ENCODE results near the gene COPS9. TPM values are rescaled to one million over a fixed set of nuclear protein-coding genes. Genes with fewer than 3 reads are reported as not detected.

Gene COPS9
- total RNA-seq, 1 donor = 30.6 TPM

DNA sequence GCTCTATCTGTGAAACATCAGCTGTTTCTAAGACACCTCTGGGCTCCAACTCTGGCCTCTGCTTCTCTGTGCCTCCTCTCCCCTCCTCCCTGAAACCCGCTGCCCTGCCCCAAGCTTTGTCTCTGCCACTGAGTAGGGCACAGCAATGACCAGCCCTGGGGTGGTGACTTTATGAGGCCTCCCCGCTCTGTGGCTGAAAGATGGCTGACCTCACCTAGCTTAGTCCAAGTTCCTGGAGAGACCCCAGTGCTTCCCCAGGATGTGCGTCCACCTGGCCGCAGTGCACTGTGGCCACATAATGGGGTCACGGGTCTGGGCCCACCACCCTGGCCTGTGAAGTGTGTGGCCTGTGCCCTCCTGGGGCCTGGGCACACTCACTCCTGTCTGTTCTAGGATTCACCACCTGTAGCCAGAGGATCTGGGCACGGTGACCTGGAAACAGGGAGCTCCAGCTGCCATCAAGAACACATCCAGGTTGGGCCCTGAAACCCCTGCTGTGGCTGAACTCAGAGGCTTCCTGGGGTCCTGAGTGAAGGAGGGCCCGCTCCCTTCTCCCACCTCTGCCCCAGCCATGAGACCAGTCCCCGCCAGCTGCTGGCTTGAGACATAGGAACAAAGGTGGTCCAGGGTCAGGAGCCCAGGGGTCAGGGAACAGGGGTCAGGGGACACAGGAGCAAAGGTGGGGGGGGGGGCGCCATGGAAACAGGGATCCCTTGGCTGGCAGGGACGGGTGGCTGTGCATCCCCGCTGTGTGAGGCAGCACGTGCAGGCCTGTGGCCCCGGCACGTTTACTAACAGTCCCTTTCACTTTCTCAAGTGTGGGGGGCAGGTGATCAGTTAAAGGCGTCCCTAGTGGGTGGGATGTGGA is 33.6 kb upstream of the COPS9 start:
- Histone ChIP-seq H3K4me3 (ENCODE audit: low read length) (no peak overlapping the region), H3K4me1 (ENCODE audit: insufficient read depth, low read length) (no peaks in the 10 kb centered on the region), H3K27me3 (ENCODE audit: insufficient read depth, low read length) (no peaks in the 10 kb centered on the region), H3K9me3 (ENCODE audit: low read depth, low read length) (no peaks in the 10 kb centered on the region)

DNA sequence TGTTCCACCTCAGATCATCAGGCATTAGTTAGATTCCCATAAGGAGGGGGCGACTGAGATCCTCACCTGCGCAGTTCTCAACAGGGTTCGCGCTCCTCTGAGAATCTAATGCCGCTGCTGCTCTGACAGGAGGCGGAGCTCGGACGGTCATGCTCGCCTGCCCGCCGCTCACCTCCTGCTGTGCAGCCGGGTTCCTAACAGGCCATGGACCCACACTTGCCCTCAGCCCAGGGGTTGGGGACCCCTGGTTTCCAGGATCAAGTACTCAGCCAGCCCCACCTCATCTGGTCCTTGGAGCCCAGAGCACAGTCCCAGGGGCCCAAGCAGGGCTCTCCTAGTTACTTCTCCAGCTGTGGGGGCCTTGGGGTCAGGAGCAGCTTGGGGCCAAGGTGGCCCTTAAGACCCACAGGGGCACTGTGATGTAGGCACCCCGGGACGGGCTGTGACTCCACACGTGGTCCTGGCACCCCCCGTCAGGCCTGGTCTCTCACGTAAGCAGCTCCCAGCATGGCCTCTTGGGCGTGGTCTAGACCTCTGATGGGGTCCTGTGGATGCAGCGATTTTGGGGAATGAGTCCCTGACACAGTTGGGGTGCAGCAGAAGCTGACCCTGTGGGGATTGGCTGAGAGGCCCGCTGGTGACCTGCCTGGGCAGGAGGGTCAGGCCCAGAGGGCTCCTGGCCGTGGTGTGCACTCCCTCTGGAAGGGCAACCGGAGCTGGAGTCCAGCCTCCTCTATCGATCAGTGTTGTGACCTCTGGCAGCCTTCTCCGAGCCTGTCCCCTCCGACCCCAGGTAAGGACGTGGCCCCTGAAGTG is 32.6 kb upstream of the COPS9 start:
- H3K4me1 ChIP-seq (ENCODE audit: insufficient read depth, low read length) = no peaks in the 10 kb centered on the region
- no peaks in the 10 kb centered on the region for H3K9me3 ChIP-seq (ENCODE audit: low read depth, low read length)
- no peak overlapping the region for H3K4me3 ChIP-seq (ENCODE audit: low read length)
- H3K27me3 ChIP-seq (ENCODE audit: insufficient read depth, low read length) = no peaks in the 10 kb centered on the region

DNA sequence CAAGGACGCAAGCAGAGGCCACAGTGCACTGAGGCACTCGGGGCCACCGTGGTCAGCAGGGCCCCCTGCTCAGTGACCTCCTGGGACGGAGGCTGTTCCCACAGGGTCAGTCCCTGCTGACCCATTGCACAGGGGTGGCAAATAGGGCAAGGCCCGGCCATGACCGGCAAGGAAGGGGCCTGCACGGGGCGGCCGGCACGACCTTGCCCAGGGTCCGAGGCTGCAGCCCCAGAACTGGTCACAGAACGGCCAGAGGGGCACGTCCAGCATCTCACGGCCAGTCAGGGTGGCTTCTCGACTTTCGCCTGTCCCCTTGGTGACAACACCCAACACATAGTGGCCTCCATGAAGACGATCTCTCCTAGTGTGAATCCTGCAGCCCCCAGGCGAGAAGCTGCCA is 31.9 kb upstream of the COPS9 start:
- no peaks in the 10 kb centered on the region for H3K4me1 ChIP-seq (ENCODE audit: insufficient read depth, low read length)
- no peaks in the 10 kb centered on the region for H3K9me3 ChIP-seq (ENCODE audit: low read depth, low read length)
- no peak overlapping the region for H3K4me3 ChIP-seq (ENCODE audit: low read length)
- H3K27me3 ChIP-seq (ENCODE audit: insufficient read depth, low read length) = no peaks in the 10 kb centered on the region

DNA sequence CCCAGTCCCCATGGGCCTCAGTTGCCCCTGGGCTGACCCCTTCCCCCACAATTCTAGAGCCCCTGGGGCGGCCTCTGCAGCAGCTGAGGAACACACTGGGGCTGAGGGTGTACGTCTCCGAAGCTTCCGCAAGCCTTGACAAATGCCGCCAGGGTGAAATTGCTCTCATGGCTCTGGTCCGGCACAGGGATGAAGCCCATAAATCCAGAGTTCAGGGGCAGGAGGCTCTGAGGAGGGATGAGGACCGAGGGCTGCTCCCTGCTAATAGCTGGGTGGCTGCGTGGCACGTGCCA is 31.4 kb upstream of the COPS9 start:
- H3K4me3 ChIP-seq (ENCODE audit: low read length) = no peak overlapping the region
- no peaks in the 10 kb centered on the region for H3K9me3 ChIP-seq (ENCODE audit: low read depth, low read length)
- no peaks in the 10 kb centered on the region for H3K27me3 ChIP-seq (ENCODE audit: insufficient read depth, low read length)
- no peaks in the 10 kb centered on the region for H3K4me1 ChIP-seq (ENCODE audit: insufficient read depth, low read length)

- no peaks in the 10 kb centered on the region for H3K27me3 ChIP-seq (ENCODE audit: insufficient read depth, low read length)
- H3K4me1 ChIP-seq (ENCODE audit: insufficient read depth, low read length) = no peaks in the 10 kb centered on the region
- H3K9me3 ChIP-seq (ENCODE audit: low read depth, low read length) = no peaks in the 10 kb centered on the region
- H3K4me3 ChIP-seq (ENCODE audit: low read length) = no peak overlapping the region
Observed at GRCh38 chr2:240166761-240167587, 30.9 kb upstream of the COPS9 start.

GRCh38 chr2:240166191-240166590 is 30.1 kb upstream of the COPS9 start:
- H3K4me3 ChIP-seq (ENCODE audit: low read length) = no peak overlapping the region
- H3K4me1 ChIP-seq (ENCODE audit: insufficient read depth, low read length) = no peaks in the 10 kb centered on the region
- H3K27me3 ChIP-seq (ENCODE audit: insufficient read depth, low read length) = no peaks in the 10 kb centered on the region
- H3K9me3 ChIP-seq (ENCODE audit: low read depth, low read length) = no peaks in the 10 kb centered on the region

GRCh38 chr2:240165661-240166060 is 29.6 kb upstream of the COPS9 start:
- no peaks in the 10 kb centered on the region for H3K4me1 ChIP-seq (ENCODE audit: insufficient read depth, low read length)
- H3K27me3 ChIP-seq (ENCODE audit: insufficient read depth, low read length) = no peaks in the 10 kb centered on the region
- no peaks in the 10 kb centered on the region for H3K9me3 ChIP-seq (ENCODE audit: low read depth, low read length)
- no peak overlapping the region for H3K4me3 ChIP-seq (ENCODE audit: low read length)

GRCh38 chr2:240165034-240165433 is 28.9 kb upstream of the COPS9 start:
- Histone ChIP-seq H3K9me3 (ENCODE audit: low read depth, low read length) (no peaks in the 10 kb centered on the region), H3K27me3 (ENCODE audit: insufficient read depth, low read length) (no peaks in the 10 kb centered on the region), H3K4me1 (ENCODE audit: insufficient read depth, low read length) (no peaks in the 10 kb centered on the region), H3K4me3 (ENCODE audit: low read length) (no peak overlapping the region)

DNA sequence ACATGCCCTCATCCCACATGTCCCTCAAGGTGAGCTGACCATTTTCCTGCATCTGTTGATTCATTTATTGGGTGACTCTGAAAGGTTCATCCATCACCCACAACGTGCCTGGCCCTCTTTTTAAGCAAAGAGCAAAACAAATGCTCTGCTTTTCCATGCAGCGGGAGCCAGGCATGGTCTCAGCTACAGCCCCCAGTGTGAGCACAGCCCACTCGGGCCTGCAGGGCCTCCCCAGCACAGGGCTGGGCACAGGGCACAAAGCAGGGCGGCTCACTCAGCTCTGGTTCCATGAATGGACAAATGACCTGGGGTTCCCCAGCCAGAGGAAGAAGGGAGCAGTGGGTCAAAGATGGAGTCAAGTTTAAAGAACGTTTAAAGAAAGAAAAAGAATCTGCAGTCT is 28.5 kb upstream of the COPS9 start:
- Histone ChIP-seq H3K4me3 (ENCODE audit: low read length) (no peak overlapping the region), H3K27me3 (ENCODE audit: insufficient read depth, low read length) (no peaks in the 10 kb centered on the region), H3K4me1 (ENCODE audit: insufficient read depth, low read length) (no peaks in the 10 kb centered on the region), H3K9me3 (ENCODE audit: low read depth, low read length) (no peaks in the 10 kb centered on the region)

- Histone ChIP-seq H3K4me3 (ENCODE audit: low read length) (no peak overlapping the region), H3K9me3 (ENCODE audit: low read depth, low read length) (no peaks in the 10 kb centered on the region), H3K27me3 (ENCODE audit: insufficient read depth, low read length) (no peaks in the 10 kb centered on the region), H3K4me1 (ENCODE audit: insufficient read depth, low read length) (no peaks in the 10 kb centered on the region)
Observed at GRCh38 chr2:240163844-240164574, 27.9 kb upstream of the COPS9 start.

DNA sequence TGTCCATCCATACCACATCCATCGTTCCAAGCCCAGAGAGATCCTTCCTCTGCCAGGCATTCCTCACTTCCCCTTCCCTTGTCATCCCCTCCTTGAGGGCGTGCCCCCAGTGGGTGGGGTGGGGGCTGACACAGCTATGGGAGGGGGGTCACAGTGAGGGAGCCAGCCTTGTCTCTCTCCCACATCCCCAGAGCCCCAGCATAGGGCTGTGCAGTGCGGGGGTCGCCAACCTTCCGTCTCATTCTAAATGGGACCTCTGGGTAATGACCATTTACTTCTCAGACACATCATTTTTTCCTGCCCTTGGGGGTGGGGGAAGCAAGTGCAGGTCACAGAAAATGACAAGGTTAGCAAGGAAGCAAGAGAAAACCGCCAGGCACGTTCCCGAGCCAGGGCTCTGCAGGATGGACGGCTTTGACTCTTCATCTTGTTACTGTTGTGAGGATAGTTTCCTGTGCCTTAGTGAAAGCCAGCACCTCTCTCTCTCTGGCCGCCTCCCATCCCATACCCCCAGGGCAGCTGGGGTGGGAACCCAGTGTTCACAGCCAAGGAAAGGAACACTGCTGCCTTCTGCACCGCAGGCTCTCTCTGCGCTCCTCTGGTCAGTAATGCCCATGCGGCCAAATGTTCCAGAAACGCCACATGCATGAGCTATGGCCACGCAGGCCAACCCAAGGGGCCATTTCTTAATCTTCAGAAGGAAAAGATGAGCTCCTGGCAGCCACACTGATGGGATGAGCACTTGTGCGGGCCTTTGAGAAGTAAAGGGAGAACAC is 27.0 kb upstream of the COPS9 start:
- no peaks in the 10 kb centered on the region for H3K9me3 ChIP-seq (ENCODE audit: low read depth, low read length)
- H3K27me3 ChIP-seq (ENCODE audit: insufficient read depth, low read length) = no peaks in the 10 kb centered on the region
- no peaks in the 10 kb centered on the region for H3K4me1 ChIP-seq (ENCODE audit: insufficient read depth, low read length)
- H3K4me3 ChIP-seq (ENCODE audit: low read length) = no peak overlapping the region

DNA sequence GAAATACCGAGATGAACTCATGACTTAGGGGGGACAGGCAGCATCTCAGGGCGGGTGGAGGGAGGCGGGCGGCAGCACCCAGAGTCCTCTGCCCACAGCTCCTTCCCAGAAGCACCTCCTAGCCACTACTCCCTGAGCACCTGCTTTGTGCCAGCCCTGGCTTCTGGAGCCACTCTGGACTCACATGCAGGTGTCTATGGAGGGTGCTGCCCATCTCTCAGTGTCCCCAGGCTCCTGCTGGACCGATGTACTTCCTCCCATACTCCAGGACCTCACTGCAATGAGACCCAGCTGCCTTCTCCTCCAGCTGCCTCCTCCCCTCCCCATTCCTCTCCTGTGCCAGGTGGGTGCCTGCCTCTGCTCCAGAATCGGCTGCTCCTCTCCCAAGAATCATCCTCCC is 26.4 kb upstream of the COPS9 start:
- no peaks in the 10 kb centered on the region for H3K4me1 ChIP-seq (ENCODE audit: insufficient read depth, low read length)
- H3K9me3 ChIP-seq (ENCODE audit: low read depth, low read length) = no peaks in the 10 kb centered on the region
- H3K4me3 ChIP-seq (ENCODE audit: low read length) = no peak overlapping the region
- no peaks in the 10 kb centered on the region for H3K27me3 ChIP-seq (ENCODE audit: insufficient read depth, low read length)

GRCh38 chr2:240162032-240162431 is 25.9 kb upstream of the COPS9 start:
- no peaks in the 10 kb centered on the region for H3K27me3 ChIP-seq (ENCODE audit: insufficient read depth, low read length)
- H3K4me1 ChIP-seq (ENCODE audit: insufficient read depth, low read length) = no peaks in the 10 kb centered on the region
- H3K4me3 ChIP-seq (ENCODE audit: low read length) = no peak overlapping the region
- no peaks in the 10 kb centered on the region for H3K9me3 ChIP-seq (ENCODE audit: low read depth, low read length)

DNA sequence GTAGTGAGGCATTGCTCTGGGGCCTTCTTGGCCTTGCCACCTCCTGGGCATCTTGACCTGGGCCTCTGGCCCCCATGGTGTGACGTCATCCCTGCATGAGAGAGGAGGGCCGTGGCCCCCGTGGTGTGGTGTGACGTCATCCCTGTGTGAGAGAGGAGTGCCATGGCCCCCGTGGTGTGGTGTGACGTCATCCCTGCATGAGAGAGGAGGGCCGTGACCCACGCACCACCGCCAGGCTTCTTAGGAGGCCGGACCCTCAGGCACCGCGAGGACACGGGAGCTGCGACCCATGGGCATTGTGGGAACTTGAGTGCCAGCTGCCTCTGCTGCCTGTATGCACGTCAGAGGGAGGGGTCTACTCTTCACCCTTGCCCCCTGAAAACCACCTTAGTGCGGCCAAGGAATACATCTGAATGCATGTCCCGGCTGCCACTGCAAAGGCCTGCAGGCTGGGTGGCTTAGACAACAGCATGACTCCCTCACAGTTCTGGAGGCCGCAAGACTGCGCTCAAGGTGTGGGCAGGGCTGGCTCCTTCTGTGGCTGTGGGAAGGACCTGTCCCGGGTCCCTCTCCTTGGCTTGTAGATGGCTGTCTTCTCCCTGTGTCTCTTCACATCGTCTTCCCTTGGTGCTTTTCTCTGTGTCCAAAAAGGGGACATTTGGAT is 25.1 kb upstream of the COPS9 start:
- Histone ChIP-seq H3K4me3 (ENCODE audit: low read length) (no peak overlapping the region), H3K4me1 (ENCODE audit: insufficient read depth, low read length) (no peaks in the 10 kb centered on the region), H3K9me3 (ENCODE audit: low read depth, low read length) (no peaks in the 10 kb centered on the region), H3K27me3 (ENCODE audit: insufficient read depth, low read length) (no peaks in the 10 kb centered on the region)
